K562 (cell line): ENCODE measurements around the gene BSN. TPM values are rescaled to one million over a fixed set of nuclear protein-coding genes. Genes with fewer than 3 reads are reported as not detected.
A peak's percentile ranks its signal among the peaks of the same experiment; 100 is the strongest.

Source experiments
- ATAC-seq: fragments of 200-7000 bp; cut with Tn5 transposase; 3 replicates; pipeline ENCODE4 v1.9.1; 2020; ENCODE audit warnings: moderate library complexity
- BruUV-seq: library from RNA; stranded (reverse); fragments of 400-500 nt; replicated peaks from 2 replicates; lab custom pipeline; 2021; lab: Mats Ljungman, UMichigan
- CTCF ChIA-PET: fragments of 300-600 bp; formaldehyde crosslinking; extraction: SDS; loops from one replicate; lab custom pipeline; 2021; ENCODE audit warnings: low intra/inter-chr PET ratio; lab: Yijun Ruan, JAX
- POLR2A ChIA-PET: fragments of 300-600, 350-650 bp; sonication (Branson Sonifier 250); formaldehyde crosslinking; extraction: SDS; loops from one replicate; lab custom pipeline; 2021; ENCODE audit warnings: antibody characterized with exemption, inconsistent platforms; lab: Yijun Ruan, JAX
- DNase-seq, 4 experiments: peaks; one replicate each; pipeline versions ENCODE4 v3.0.0 to v3.0.0-alpha.2; 2011 to 2018; ENCODE audit warnings: low spot score in 3 of 4, mixed read lengths in 3 of 4; ENCODE audit errors: extremely low read depth in 1 of 4
- FAIRE-seq: peaks from 2 replicates; lab custom pipeline; 2011; peaks lifted over from hg19 to GRCh38; lab: Jason Lieb, UNC
- H2AFZ ChIP-seq: 2 replicates; pipeline ENCODE4 v1.6.0; 2011; ENCODE audit warnings: low read depth, low read length, control low read depth, inconsistent platforms
- H3K27ac ChIP-seq: fragments of 200-600 bp; 3 replicates; pipeline ENCODE4 v1.8.0; 2011; ENCODE audit warnings: low read depth, mild to moderate bottlenecking, control low read depth, inconsistent platforms, low read length, moderate library complexity, mixed read lengths; ENCODE audit errors: extremely low read depth
- H3K27me3 ChIP-seq, 2 experiments: fragments of 300-600 bp in 1 of 2; 2 replicates in 1 of 2; 3 replicates in 1 of 2; pipeline versions ENCODE4 v1.6.0 to v1.8.0; 2011; ENCODE audit warnings: inconsistent platforms in 2 of 2, low read length in 2 of 2, mild to moderate bottlenecking in 1 of 2, mixed read lengths in 1 of 2, moderate library complexity in 1 of 2; ENCODE audit not compliant: control insufficient read depth in 2 of 2, insufficient read depth in 2 of 2
- H3K36me3 ChIP-seq: fragments of 300-600 bp; 3 replicates; pipeline ENCODE4 v1.8.0; 2011; ENCODE audit warnings: mild to moderate bottlenecking, low read length, inconsistent platforms; ENCODE audit not compliant: control insufficient read depth, insufficient read depth
- H3K4me1 ChIP-seq, 2 experiments: fragments of 200-600 bp in 1 of 2; replicated peaks in 1 of 2; 2 replicates in 1 of 2; 3 replicates in 1 of 2; pipeline versions ENCODE4 v1.5.1 to v1.8.0; 2011; ENCODE audit warnings: inconsistent platforms in 2 of 2, low read length in 2 of 2, mild to moderate bottlenecking in 1 of 2, mixed read lengths in 1 of 2, moderate library complexity in 1 of 2; ENCODE audit not compliant: control insufficient read depth in 2 of 2, insufficient read depth in 2 of 2
- H3K4me2 ChIP-seq: 2 replicates; pipeline ENCODE4 v1.6.1; 2011; ENCODE audit warnings: low read length, control low read depth, inconsistent platforms, mixed read lengths; ENCODE audit not compliant: insufficient read depth
- H3K4me3 ChIP-seq: fragments of 200-600 bp; sonication (generic), shearing (Covaris generic); 2 replicates; pipeline ENCODE4 v1.5.1; 2016; ENCODE audit warnings: control low read depth, inconsistent platforms
- H3K79me2 ChIP-seq: fragments of 200-600 bp; 3 replicates; pipeline ENCODE4 v1.8.0; 2011; ENCODE audit warnings: low read length, inconsistent platforms; ENCODE audit not compliant: control insufficient read depth, insufficient read depth
- H3K9ac ChIP-seq, 2 experiments: 2 replicates each; pipeline versions ENCODE4 v1.6.0 to v1.6.1; 2011; ENCODE audit warnings: low read depth in 2 of 2, low read length in 2 of 2, control low read depth in 1 of 2, inconsistent platforms in 1 of 2, mild to moderate bottlenecking in 1 of 2, mixed read lengths in 1 of 2; ENCODE audit not compliant: insufficient read depth in 1 of 2
- H3K9me1 ChIP-seq: one replicate; pipeline ENCODE4 v1.6.0; 2011; ENCODE audit warnings: inconsistent platforms, mild to moderate bottlenecking, low read length, moderate library complexity; ENCODE audit not compliant: control insufficient read depth, insufficient read depth
- H3K9me3 ChIP-seq: replicated peaks from 2 replicates; pipeline ENCODE4 v1.5.1; 2011; ENCODE audit warnings: low read depth, low read length, inconsistent platforms; ENCODE audit not compliant: control insufficient read depth, insufficient read depth
- H4K20me1 ChIP-seq: replicated peaks from 2 replicates; pipeline ENCODE4 v1.6.1; 2011; ENCODE audit warnings: low read length, inconsistent platforms, mixed read lengths; ENCODE audit not compliant: control insufficient read depth, insufficient read depth
- JUND ChIP-seq, 2 experiments: IDR thresholded peaks; 2 replicates in 1 of 2; 3 replicates in 1 of 2; pipeline ENCODE4 v1.6.1; 2011; ENCODE audit warnings: borderline replicate concordance in 2 of 2, low read depth in 2 of 2, low read length in 2 of 2, improper control_type of control experiment in 1 of 2, missing biosample characterization in 1 of 2, missing genetic modification characterization in 1 of 2, missing genetic modification reagents in 1 of 2
- MEF2A ChIP-seq: IDR thresholded peaks from 2 replicates; pipeline ENCODE4 v1.6.1; 2011; ENCODE audit warnings: low read depth, mild to moderate bottlenecking, low read length, moderate library complexity; ENCODE audit not compliant: control insufficient read depth
- NFIC ChIP-seq: fragments of 450-650 bp; IDR thresholded peaks from 2 replicates; pipeline ENCODE4 v1.6.1; 2017; ENCODE audit warnings: mild to moderate bottlenecking, inconsistent platforms
- NFIX ChIP-seq: fragments of 250-450 bp; sonication (Bioruptor Pico); IDR thresholded peaks from 2 replicates; pipeline ENCODE4 v1.4.0; 2020; ENCODE audit warnings: low read depth, mild to moderate bottlenecking, moderate library complexity
- POLR2H ChIP-seq: IDR thresholded peaks from 2 replicates; pipeline ENCODE4 v1.6.1; 2016; ENCODE audit warnings: missing genetic modification characterization, low read depth, mild to moderate bottlenecking, control low read depth, missing compliant biosample characterization, moderate library complexity
- WGBS: fragments of 100-300 bp; shearing (Covaris generic); methylation state at CpG from one replicate; pipeline ENCODE4 v1.1.6; 2016; ENCODE audit warnings: low coverage, mixed read lengths; ENCODE audit not compliant: insufficient coverage; ENCODE audit errors: missing lambda C conversion rate; 5-methylcytosine and 5-hydroxymethylcytosine counted together
- in situ Hi-C: fragments of 300-500 bp; cut with MboI; formaldehyde crosslinking; loops from 4 replicates; pipeline ENCODE4 v1.15.0; 2018; ENCODE audit warnings: inconsistent platforms, mixed read lengths
- intact Hi-C: fragments of 100-400 bp; cut with micrococcal nuclease; formaldehyde crosslinking; loops from 2 replicates; pipeline ENCODE4 v1.14.2; 2022
- polyA plus RNA-seq, 8 experiments: library from polyadenylated mRNA; depleted of rRNA in 4 of 8; stranded (reverse) in 5 of 8; unstranded in 3 of 8; fragments of >200 nt; fragmentation: Nextera tagmentation in 2 of 8; fragmentation: Illumina TruSeq in 1 of 8; extraction: Ambion mirVana in 2 of 8; extraction: Trizol in 1 of 8; gene quantifications; 2 replicates each; pipeline versions ENCODE4 v1.2.1 to v1.2.3, GENCODE V29; 2011 to 2014; ENCODE audit warnings: inconsistent platforms in 1 of 8, missing spikeins in 1 of 8
- total RNA-seq, 7 experiments: library from RNA; depleted of rRNA in 6 of 7; stranded (reverse); fragments of >200 nt in 6 of 7; fragmentation: Illumina TruSeq in 2 of 7; extraction: Trizol in 2 of 7; gene quantifications; 2 replicates each; pipeline versions ENCODE4 v1.2.1 to v1.2.3, GENCODE V29; 2011 to 2021; ENCODE audit warnings: low replicate concordance in 1 of 7

BSN gene
- total and polyA plus RNA-seq, 9 of the 15 experiments (the other 6 are each of a cell fraction or from before 2014, with no cell fraction given): 0.03 to 1.5 (median 0.29) TPM

DNA sequence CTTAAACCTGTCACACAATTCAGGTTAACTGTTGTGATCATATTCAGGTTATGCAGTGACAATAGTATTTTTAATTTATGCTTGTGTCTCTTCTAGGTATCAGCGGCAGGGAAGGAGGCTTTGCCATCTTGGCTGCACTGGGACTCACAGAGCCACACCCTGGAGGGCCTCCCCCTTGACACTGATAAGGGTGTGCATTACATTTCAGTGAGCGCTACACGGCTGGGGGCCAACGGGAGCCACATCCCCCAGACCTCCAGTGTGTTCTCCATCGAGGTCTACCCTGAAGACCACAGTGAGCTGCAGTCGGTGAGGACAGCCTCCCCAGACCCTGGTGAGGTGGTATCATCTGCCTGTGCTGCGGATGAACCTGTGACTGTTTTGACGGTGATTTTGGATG is 23.6 kb upstream of the BSN start:
- FAIRE-seq: no peak
- in situ Hi-C loops: no loop called here

GRCh38 chr3:49531218-49531617 is 23.1 kb upstream of the BSN start:
- 88% methylated on average over 8 of the region's 10 CpGs for WGBS
- CTCF ChIA-PET: no interaction called here
- intact Hi-C loops: no loop called here

More for the DNA sequence above, 23.6 kb upstream of the BSN start:
- Histone ChIP-seq H3K4me2 (no peak overlapping the region), H3K4me1 (peaks cover 5% of the 10 kb centered on the region in 2 experiments; a peak in 4 of 5 replicates), H3K27me3 (no peaks in the 10 kb centered on the region), H3K4me3 (no peak overlapping the region), H3K9me3 (no peaks in the 10 kb centered on the region), H3K36me3 (peaks cover 37% of the 10 kb centered on the region; the same call in 2 of the 3 replicates), H3K27ac (no peak overlapping the region), H3K9ac (no peak overlapping the region), H3K9me1 (peaks cover 3% of the 10 kb centered on the region), H3K79me2 (no peaks in the 10 kb centered on the region), H4K20me1 (no peaks in the 10 kb centered on the region), H2AFZ (no peak overlapping the region)
- DNase-seq: peak; percentile 14 to 29 (median 21)
- no TSS peak for BruUV-seq
- CTCF ChIA-PET: no interaction called here
- ATAC-seq: no peak
- POLR2A ChIA-PET: no interaction called here
- intact Hi-C loops: no loop called here
- WGBS: 60% methylated on average over 8 of the region's 8 CpGs
- TF ChIP-seq JUND (IDR thresholded peaks at IDR 0.05; ENCODE audit: borderline replicate concordance, low read depth, low read length) (no peak), JUND (tag; IDR thresholded peaks at IDR 0.05; ENCODE audit: borderline replicate concordance, low read depth, low read length) (no peak), POLR2H (no peak)

More at GRCh38 chr3:49531218-49531617, 23.1 kb upstream of the BSN start:
- H3K4me2 ChIP-seq: no peak overlapping the region
- POLR2A ChIA-PET: no interaction called here
- H3K4me1 ChIP-seq: peaks cover 5% of the 10 kb centered on the region in 2 experiments; a peak in 4 of 5 replicates
- ATAC-seq: no peak
- in situ Hi-C loops: no loop called here
- TF ChIP-seq NFIC (peak; percentile 82), NFIX (CRISPR knock-in tag) (peak; percentile 34; the same call in 1 of the 2 replicates), MEF2A (no peak)
- TF ChIP-seq, all 486 proteins: peak for 2
- no peak overlapping the region for H3K4me3 ChIP-seq
- H4K20me1 ChIP-seq: no peaks in the 10 kb centered on the region
- no peak for FAIRE-seq
- no peak overlapping the region for H3K9ac ChIP-seq
- peaks cover 37% of the 10 kb centered on the region; the same call in 2 of the 3 replicates for H3K36me3 ChIP-seq
- DNase-seq: no peak
- H3K79me2 ChIP-seq: no peaks in the 10 kb centered on the region
- BruUV-seq: no TSS peak
- no peaks in the 10 kb centered on the region for H3K27me3 ChIP-seq
- no peaks in the 10 kb centered on the region for H3K9me3 ChIP-seq
- H3K27ac ChIP-seq: no peak overlapping the region
- no peak overlapping the region for H2AFZ ChIP-seq
- peaks cover 3% of the 10 kb centered on the region for H3K9me1 ChIP-seq
